Stomach smooth muscle (tissue), 2 donors: Measurements from ENCODE around the gene DOCK10.

Experiments
- H3K27ac ChIP-seq: one replicate; pipeline ENCODE4 v1.7.0; 2013; ENCODE audit warnings: mild to moderate bottlenecking, low read length, inconsistent platforms
- H3K27me3 ChIP-seq, 2 donors: one replicate each; pipeline ENCODE4 v1.7.0; 2013; ENCODE audit warnings: low read length in 2 of 2; ENCODE audit not compliant: insufficient read depth in 2 of 2, control insufficient read depth in 1 of 2
- H3K36me3 ChIP-seq, 2 donors: one replicate each; pipeline ENCODE4 v1.7.0; 2013; ENCODE audit warnings: low read length in 2 of 2; ENCODE audit not compliant: control insufficient read depth in 2 of 2, insufficient read depth in 2 of 2
- H3K4me1 ChIP-seq: one replicate; pipeline ENCODE4 v1.7.0; 2013; ENCODE audit warnings: low read length; ENCODE audit not compliant: control insufficient read depth, insufficient read depth
- H3K4me3 ChIP-seq, 2 donors: one replicate each; pipeline ENCODE4 v1.7.0; 2013; ENCODE audit warnings: low read length in 2 of 2
- H3K9ac ChIP-seq, 2 donors: one replicate each; pipeline ENCODE4 v1.7.0; 2013; ENCODE audit warnings: low read length in 2 of 2, mild to moderate bottlenecking in 1 of 2
- H3K9me3 ChIP-seq, 2 donors: one replicate each; pipeline ENCODE4 v1.7.0; 2013; ENCODE audit warnings: low read length in 2 of 2; ENCODE audit not compliant: control insufficient read depth in 2 of 2
- donor health status: healthy.
- donor health status: Pancreatic carcinoma.

DOCK10 gene

GRCh38 chr2:224780106-224780505 lies 262.2 kb downstream of the DOCK10 start:
- Histone ChIP-seq H3K9ac (no peak overlapping the region), H3K4me1 (no peaks in the 10 kb centered on the region), H3K4me3 (no peak overlapping the region), H3K9me3 (no peaks in the 10 kb centered on the region), H3K36me3 (no peaks in the 10 kb centered on the region), H3K27ac (no peak overlapping the region), H3K27me3 (no peaks in the 10 kb centered on the region)

GRCh38 chr2:224778474-224778877 lies 263.8 kb downstream of the DOCK10 start:
- no peaks in the 10 kb centered on the region for H3K4me1 ChIP-seq
- no peak overlapping the region for H3K9ac ChIP-seq
- no peak overlapping the region for H3K4me3 ChIP-seq
- no peaks in the 10 kb centered on the region for H3K9me3 ChIP-seq
- H3K36me3 ChIP-seq = no peaks in the 10 kb centered on the region
- H3K27ac ChIP-seq = no peak overlapping the region
- H3K27me3 ChIP-seq = no peaks in the 10 kb centered on the region

- H3K36me3 ChIP-seq = no peaks in the 10 kb centered on the region
- no peak overlapping the region for H3K27ac ChIP-seq
- no peaks in the 10 kb centered on the region for H3K9me3 ChIP-seq
- no peak overlapping the region for H3K9ac ChIP-seq
- no peaks in the 10 kb centered on the region for H3K27me3 ChIP-seq
- H3K4me1 ChIP-seq = no peaks in the 10 kb centered on the region
- no peak overlapping the region for H3K4me3 ChIP-seq
These were observed 264.7 kb downstream of the DOCK10 start for GRCh38 chr2:224777559-224777930.

GRCh38 chr2:224776795-224777558 lies 265.3 kb downstream of the DOCK10 start:
- Histone ChIP-seq H3K9me3 (no peaks in the 10 kb centered on the region), H3K9ac (no peak overlapping the region), H3K4me3 (no peak overlapping the region), H3K4me1 (no peaks in the 10 kb centered on the region), H3K27me3 (no peaks in the 10 kb centered on the region), H3K27ac (no peak overlapping the region), H3K36me3 (no peaks in the 10 kb centered on the region)

GRCh38 chr2:224775647-224776046 lies 266.6 kb downstream of the DOCK10 start:
- no peak overlapping the region for H3K9ac ChIP-seq
- no peaks in the 10 kb centered on the region for H3K27me3 ChIP-seq
- no peaks in the 10 kb centered on the region for H3K4me1 ChIP-seq
- no peaks in the 10 kb centered on the region for H3K9me3 ChIP-seq
- no peak overlapping the region for H3K4me3 ChIP-seq
- H3K36me3 ChIP-seq = no peaks in the 10 kb centered on the region
- no peak overlapping the region for H3K27ac ChIP-seq

- no peaks in the 10 kb centered on the region for H3K4me1 ChIP-seq
- H3K9me3 ChIP-seq = no peaks in the 10 kb centered on the region
- H3K9ac ChIP-seq = no peak overlapping the region
- H3K36me3 ChIP-seq = no peaks in the 10 kb centered on the region
- H3K27me3 ChIP-seq = no peaks in the 10 kb centered on the region
- H3K27ac ChIP-seq = no peak overlapping the region
- no peak overlapping the region for H3K4me3 ChIP-seq
These were observed 267.5 kb downstream of the DOCK10 start for GRCh38 chr2:224774735-224775134.

GRCh38 chr2:224772494-224772893 lies 269.8 kb downstream of the DOCK10 start:
- no peaks in the 10 kb centered on the region for H3K27me3 ChIP-seq
- H3K27ac ChIP-seq = no peak overlapping the region
- no peak overlapping the region for H3K9ac ChIP-seq
- H3K4me1 ChIP-seq = no peaks in the 10 kb centered on the region
- H3K9me3 ChIP-seq = no peaks in the 10 kb centered on the region
- no peak overlapping the region for H3K4me3 ChIP-seq
- H3K36me3 ChIP-seq = no peaks in the 10 kb centered on the region

GRCh38 chr2:224769489-224769888 lies 272.8 kb downstream of the DOCK10 start:
- H3K9me3 ChIP-seq = no peaks in the 10 kb centered on the region
- H3K4me3 ChIP-seq = no peak overlapping the region
- H3K4me1 ChIP-seq = no peaks in the 10 kb centered on the region
- no peaks in the 10 kb centered on the region for H3K36me3 ChIP-seq
- no peak overlapping the region for H3K27ac ChIP-seq
- H3K9ac ChIP-seq = no peak overlapping the region
- H3K27me3 ChIP-seq = no peaks in the 10 kb centered on the region

- Histone ChIP-seq H3K27me3 (no peaks in the 10 kb centered on the region), H3K9me3 (no peaks in the 10 kb centered on the region), H3K36me3 (no peaks in the 10 kb centered on the region)
These were observed 277.6 kb downstream of the DOCK10 start for GRCh38 chr2:224764565-224765236.

GRCh38 chr2:224757934-224758548 lies 284.2 kb downstream of the DOCK10 start:
- Histone ChIP-seq H3K9ac (no peak overlapping the region), H3K4me1 (no peaks in the 10 kb centered on the region), H3K27ac (no peak overlapping the region), H3K9me3 (peaks cover 0 to 4% of the 10 kb centered on the region in 2 donors), H3K36me3 (no peaks in the 10 kb centered on the region), H3K27me3 (no peaks in the 10 kb centered on the region), H3K4me3 (no peak overlapping the region)

More at GRCh38 chr2:224764565-224765236, 277.6 kb downstream of the DOCK10 start:
- H3K27ac ChIP-seq = no peak overlapping the region
- H3K4me3 ChIP-seq = no peak overlapping the region
- H3K4me1 ChIP-seq = no peaks in the 10 kb centered on the region
- H3K9ac ChIP-seq = no peak overlapping the region
